Heart right ventricle (tissue), 16 donors: ENCODE measurements around the gene STAB2. TPM values are rescaled to one million over a fixed set of nuclear protein-coding genes. Genes with fewer than 3 reads are reported as not detected.

Experiments used
- ATAC-seq, 8 donors: fragments of 200-7000 bp; cut with Tn5 transposase; one replicate each; pipeline ENCODE4 v1.9.1; 2020; ENCODE audit warnings: mild to moderate bottlenecking in 8 of 8, moderate library complexity in 8 of 8, moderate number of reproducible peaks in 1 of 8
- DNase-seq, 2 donors: peaks; one replicate each; pipeline ENCODE4 v3.0.0-alpha.2; 2020
- H3K27ac ChIP-seq, 10 donors: fragments of 200-600 bp; sonication (generic) in 2 of 10; one replicate each; pipeline versions ENCODE4 v1.5.0 to v1.8.0; 2020 to 2022; ENCODE audit warnings: mild to moderate bottlenecking in 3 of 10
- H3K27me3 ChIP-seq, 7 donors: fragments of 200-600 bp; one replicate each; pipeline ENCODE4 v1.8.0; 2021 to 2022; ENCODE audit warnings: mild to moderate bottlenecking in 2 of 7
- H3K36me3 ChIP-seq, 9 donors: fragments of 200-600 bp; sonication (generic) in 1 of 9; one replicate each; pipeline versions ENCODE4 v1.5.0 to v1.8.0; 2020 to 2022; ENCODE audit warnings: mild to moderate bottlenecking in 2 of 9
- H3K4me1 ChIP-seq, 9 donors: fragments of 200-600 bp; sonication (generic) in 1 of 9; one replicate each; pipeline versions ENCODE4 v1.5.0 to v1.8.0; 2020 to 2022; ENCODE audit warnings: mild to moderate bottlenecking in 4 of 9
- H3K4me3 ChIP-seq, 10 donors: fragments of 200-600 bp; sonication (generic) in 2 of 10; one replicate each; pipeline versions ENCODE4 v1.5.0 to v1.8.0; 2020 to 2022; ENCODE audit warnings: mild to moderate bottlenecking in 7 of 10, moderate library complexity in 2 of 10
- H3K9me3 ChIP-seq, 11 donors: fragments of 200-600 bp in 10 of 11; sonication (generic) in 2 of 11; one replicate each; pipeline versions ENCODE4 v1.5.0 to v1.8.0; 2013 to 2022; ENCODE audit warnings: mild to moderate bottlenecking in 2 of 11, control low read depth in 1 of 11, moderate library complexity in 1 of 11
- WGBS, 2 donors: extraction: QIAGEN DNeasy Blood & Tissue Kit; methylation state at CpG; one replicate each; pipeline ENCODE4 v1.1.7; 2013; ENCODE audit warnings: inconsistent platforms in 1 of 2; 5-methylcytosine and 5-hydroxymethylcytosine counted together
- intact Hi-C, 10 donors: fragments of 100-400 bp; cut with DNase I; formaldehyde crosslinking; loops; one replicate each; pipeline versions ENCODE4 v1.11.1 to v1.14.2; 2022
- polyA plus RNA-seq, 2 donors: library from polyadenylated mRNA; stranded (reverse); fragments of 200-250 nt; gene quantifications; one replicate each; pipeline ENCODE4 v1.2.3, GENCODE V29; 2013
- total RNA-seq, 10 donors: library from RNA; stranded (reverse); fragmentation: NEBNext Ultra II Directional in 3 of 10; extraction: Animal tissue kit (Norgen Biotek cat#: 25700) in 3 of 10; gene quantifications; one replicate each; pipeline versions ENCODE4 v1.2.1 to v1.2.4, GENCODE V29; 2021 to 2023
- TF ChIP-seq, protein P1 (sequence below), 9 donors: fragments of 200-600 bp; sonication (generic) in 2 of 9; IDR thresholded peaks; one replicate each; pipeline versions ENCODE4 v1.5.0 to v1.8.0; 2021 to 2022; ENCODE audit warnings: antibody characterized with exemption in 9 of 9, mild to moderate bottlenecking in 5 of 9, moderate library complexity in 1 of 9
- donor health status: Arrhythmogenic right ventricular cardiomyopathy.
- donor health status: ischemic (EF 13 %, LVEDD 7.1; RV severe dilation, severe dysfunction).
- donor health status: healthy with polysubstance abuse.
- donor health status: DM: no; HTN: yes; CAD: no.
- donor health status: DM: no; HTN: no; CAD: no.
- donor health status: ischemic (EF 25% LVEDD 6.9; RV normal size, moderate dysfunction).
- donor health status: ischemic (EF 25% LVEDD 5.7; RV mildly dilated, moderate dysfunction).
- donor health status: healthy.
- donor health status: DM: yes; HTN: yes; CAD: no.
- donor health status: Ischemic cardiomyopathy.
- donor health status: ischemic (EF 35%, LVEDD 5.7; RV mildly dilated, moderate dysfunction).
- donor health status: nonischemic (EF 11% LVEDD 7.7; RV severe dilation, severe dysfunction).
- donor health status: DM: yes; HTN: yes; CAD: no.
- donor health status: PGD.
- donor health status: ischemic (EF 29% LVEDD 5.4; RV normal size, mild dysfunction).
- donor health status: nonischemic (EF 23%, LVEDD 6.1; RV moderate dilation, normal function).

The STAB2 gene
- total and polyA plus RNA-seq, 12 donors, result 0.01 to 0.50 (median 0.17) TPM; not detected in 3

DNA sequence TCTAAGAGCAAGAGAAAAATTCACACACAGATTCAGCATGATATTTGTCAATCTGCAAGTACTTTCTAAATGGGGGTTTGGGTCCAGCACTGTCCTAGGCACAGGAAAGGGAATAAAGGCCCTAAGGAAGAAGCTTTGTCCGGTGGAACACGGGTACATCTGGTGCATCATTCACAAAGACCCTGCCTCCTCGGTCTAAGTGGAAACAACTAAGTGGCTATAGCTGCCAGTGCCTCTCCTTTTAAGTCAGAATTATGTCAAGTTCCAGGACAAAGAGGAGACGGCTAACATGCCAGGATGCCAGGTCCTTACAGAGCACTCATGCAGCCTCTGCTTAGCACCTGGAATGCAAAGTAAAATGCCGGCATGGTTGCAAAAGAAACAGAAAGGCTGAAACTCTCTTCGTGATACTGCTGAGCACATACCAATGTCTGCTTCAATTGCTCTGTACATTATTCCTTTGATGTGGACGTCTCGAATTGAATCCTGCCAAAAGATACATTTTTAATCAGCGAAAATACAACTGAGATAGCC, 206.5 kb downstream of the STAB2 start:
- ATAC-seq (no peak), DNase-seq (no peak)
- TF ChIP-seq, protein P1, sequence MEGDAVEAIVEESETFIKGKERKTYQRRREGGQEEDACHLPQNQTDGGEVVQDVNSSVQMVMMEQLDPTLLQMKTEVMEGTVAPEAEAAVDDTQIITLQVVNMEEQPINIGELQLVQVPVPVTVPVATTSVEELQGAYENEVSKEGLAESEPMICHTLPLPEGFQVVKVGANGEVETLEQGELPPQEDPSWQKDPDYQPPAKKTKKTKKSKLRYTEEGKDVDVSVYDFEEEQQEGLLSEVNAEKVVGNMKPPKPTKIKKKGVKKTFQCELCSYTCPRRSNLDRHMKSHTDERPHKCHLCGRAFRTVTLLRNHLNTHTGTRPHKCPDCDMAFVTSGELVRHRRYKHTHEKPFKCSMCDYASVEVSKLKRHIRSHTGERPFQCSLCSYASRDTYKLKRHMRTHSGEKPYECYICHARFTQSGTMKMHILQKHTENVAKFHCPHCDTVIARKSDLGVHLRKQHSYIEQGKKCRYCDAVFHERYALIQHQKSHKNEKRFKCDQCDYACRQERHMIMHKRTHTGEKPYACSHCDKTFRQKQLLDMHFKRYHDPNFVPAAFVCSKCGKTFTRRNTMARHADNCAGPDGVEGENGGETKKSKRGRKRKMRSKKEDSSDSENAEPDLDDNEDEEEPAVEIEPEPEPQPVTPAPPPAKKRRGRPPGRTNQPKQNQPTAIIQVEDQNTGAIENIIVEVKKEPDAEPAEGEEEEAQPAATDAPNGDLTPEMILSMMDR (IDR thresholded peaks at IDR 0.05), result no peak
- Histone ChIP-seq H3K4me1 (no peaks in the 10 kb centered on the region), H3K27ac (no peak overlapping the region), H3K27me3 (no peaks in the 10 kb centered on the region), H3K36me3 (peaks cover 0 to 26% (median 0%) of the 10 kb centered on the region in 9 donors), H3K9me3 (no peaks in the 10 kb centered on the region), H3K4me3 (no peak overlapping the region)
- WGBS, 2 donors, result 78 to 82% methylated on average over 9 of the region's 9 CpGs
- intact Hi-C loops, result no loop called here

DNA sequence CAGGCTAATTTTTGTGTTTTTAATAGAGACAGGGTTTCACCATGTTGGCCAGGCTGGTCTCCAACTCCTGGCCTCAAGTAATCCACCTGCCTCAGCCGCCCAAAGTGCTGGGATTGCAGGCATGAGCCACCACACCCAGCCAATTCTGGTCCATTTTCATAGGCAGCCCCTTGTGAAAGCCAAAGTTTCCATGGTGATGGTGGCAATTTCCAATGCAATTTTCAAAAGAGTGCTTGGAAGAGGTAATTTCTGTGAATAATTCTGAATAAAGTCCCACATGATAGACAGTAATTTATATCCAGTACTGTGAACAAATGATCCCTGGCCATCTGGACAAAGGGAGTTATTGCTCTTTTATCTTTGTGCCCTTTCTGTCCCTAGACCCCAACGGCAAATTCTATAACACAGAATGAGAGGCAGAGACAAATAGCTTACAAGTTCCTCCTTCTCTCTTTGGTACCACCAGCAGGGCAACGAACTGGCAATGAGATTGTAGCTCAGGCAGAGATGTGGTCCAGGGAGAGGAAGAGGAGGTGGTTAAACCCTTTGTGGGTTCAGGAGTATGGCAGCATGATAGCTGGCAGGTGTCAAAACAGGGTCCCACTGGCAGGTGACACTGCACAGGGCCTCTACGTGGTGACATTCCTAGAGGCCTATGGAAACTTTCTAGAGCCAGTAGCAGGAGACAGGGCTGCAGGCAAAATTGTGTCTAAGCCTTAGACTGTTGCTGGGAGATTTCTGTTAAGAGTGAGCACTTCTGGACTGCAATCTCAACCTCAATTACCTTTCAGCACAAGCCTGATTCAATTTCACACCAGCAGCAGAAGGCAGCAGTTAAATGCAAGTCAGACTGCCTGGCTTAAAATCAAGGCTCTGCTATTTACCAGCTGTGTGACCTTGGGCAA, 207.5 kb downstream of the STAB2 start:
- intact Hi-C loops, result no loop called here
- ATAC-seq (peak in 2 of 8 donors; percentile 61 to 70), DNase-seq (no peak)
- peaks cover 0 to 2% (median 1%) of the 10 kb centered on the region in 9 donors for H3K4me1 ChIP-seq
- H3K4me3 ChIP-seq, result no peak overlapping the region
- no peaks in the 10 kb centered on the region for H3K9me3 ChIP-seq
- no peak overlapping the region for H3K27ac ChIP-seq
- H3K27me3 ChIP-seq, result no peaks in the 10 kb centered on the region
- TF ChIP-seq, protein P1 (IDR thresholded peaks at IDR 0.05), result no peak
- H3K36me3 ChIP-seq, result peaks cover 0 to 24% (median 0%) of the 10 kb centered on the region in 9 donors
- WGBS, 2 donors, result 44 to 50% methylated on average over 4 of the region's 4 CpGs

DNA sequence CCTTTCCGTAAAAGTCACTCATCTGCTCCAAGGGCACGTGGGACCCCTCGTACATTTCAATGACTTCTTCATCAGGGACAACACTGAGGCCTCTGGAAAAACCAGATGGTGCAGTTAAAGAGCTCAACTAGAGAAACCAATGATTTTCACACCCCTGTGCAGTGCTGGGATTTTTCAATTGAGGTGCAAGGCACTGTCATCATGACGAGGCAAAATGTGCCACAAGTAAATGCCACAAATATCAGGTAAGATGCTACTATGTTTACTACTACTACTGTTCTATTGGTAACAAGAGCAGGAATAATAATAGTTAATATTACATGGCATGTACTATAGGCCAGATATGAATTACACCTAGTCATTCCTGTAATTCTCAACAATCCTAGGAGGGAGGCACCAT, 211.5 kb downstream of the STAB2 start:
- no peak overlapping the region for H3K27ac ChIP-seq
- H3K4me3 ChIP-seq, result no peak overlapping the region
- WGBS, 2 donors, result 96 to 99% methylated on average over 4 of the region's 4 CpGs
- H3K36me3 ChIP-seq, result peaks cover 0 to 5% (median 0%) of the 10 kb centered on the region in 9 donors
- H3K27me3 ChIP-seq, result no peaks in the 10 kb centered on the region
- TF ChIP-seq, protein P1 (IDR thresholded peaks at IDR 0.05), result no peak
- H3K9me3 ChIP-seq, result no peaks in the 10 kb centered on the region
- H3K4me1 ChIP-seq, result peaks cover 2 to 23% (median 16%) of the 10 kb centered on the region in 9 donors
- no peak for ATAC-seq
- DNase-seq, result no peak
- intact Hi-C loops, result no loop called here

DNA sequence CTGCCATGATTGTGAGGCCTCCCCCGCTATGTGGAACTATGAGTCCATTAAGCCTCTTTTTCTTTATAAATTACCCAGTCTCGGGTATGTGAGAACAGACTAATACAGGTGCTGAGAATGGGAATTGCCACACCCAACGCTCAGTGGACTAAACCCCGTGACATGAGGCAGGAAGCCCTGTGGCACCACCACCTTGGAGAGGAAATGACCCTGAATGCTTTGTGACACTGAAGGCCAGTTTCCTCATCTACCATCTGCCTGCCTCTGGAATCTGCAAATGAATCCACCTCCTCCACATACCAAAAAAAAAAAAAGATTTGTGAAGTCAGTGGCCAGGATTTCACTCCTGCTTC, 212.4 kb downstream of the STAB2 start:
- TF ChIP-seq, protein P1 (IDR thresholded peaks at IDR 0.05), result no peak
- H3K36me3 ChIP-seq, result peaks cover 0 to 5% (median 0%) of the 10 kb centered on the region in 9 donors
- ATAC-seq (peak in 1 of 8 donors; percentile 18), DNase-seq (no peak)
- intact Hi-C loops, result no loop called here
- no peaks in the 10 kb centered on the region for H3K27me3 ChIP-seq
- peaks cover 2 to 23% (median 16%) of the 10 kb centered on the region in 9 donors for H3K4me1 ChIP-seq
- H3K9me3 ChIP-seq, result no peaks in the 10 kb centered on the region
- WGBS, 2 donors, result 77 to 84% methylated on average over 4 of the region's 4 CpGs
- peak overlapping the region in 1 of 10 donors; percentile 30 for H3K27ac ChIP-seq
- no peak overlapping the region for H3K4me3 ChIP-seq
